NCI-H82 treated with DMSO at 0.1 percent for 48 hours (cell line): ENCODE data around the gene ZNF136.

Experiments used
- DNase-seq: peaks from one replicate; lab custom pipeline; 2025; ENCODE audit not compliant: unreplicated experiment; lab: John Stamatoyannopoulos, UW

The ZNF136 gene

GRCh38 chr19:12187625-12188024 is 24.7 kb downstream of the ZNF136 start:
- no peak for DNase-seq

GRCh38 chr19:12194827-12195731 is 32.2 kb downstream of the ZNF136 start:
- DNase-seq: no peak

GRCh38 chr19:12198136-12198535 is 35.2 kb downstream of the ZNF136 start:
- DNase-seq: no peak

GRCh38 chr19:12199757-12200419 is 37.0 kb downstream of the ZNF136 start:
- no peak for DNase-seq

- no peak for DNase-seq
Measured at GRCh38 chr19:12202250-12202649, 39.4 kb downstream of the ZNF136 start.

DNA sequence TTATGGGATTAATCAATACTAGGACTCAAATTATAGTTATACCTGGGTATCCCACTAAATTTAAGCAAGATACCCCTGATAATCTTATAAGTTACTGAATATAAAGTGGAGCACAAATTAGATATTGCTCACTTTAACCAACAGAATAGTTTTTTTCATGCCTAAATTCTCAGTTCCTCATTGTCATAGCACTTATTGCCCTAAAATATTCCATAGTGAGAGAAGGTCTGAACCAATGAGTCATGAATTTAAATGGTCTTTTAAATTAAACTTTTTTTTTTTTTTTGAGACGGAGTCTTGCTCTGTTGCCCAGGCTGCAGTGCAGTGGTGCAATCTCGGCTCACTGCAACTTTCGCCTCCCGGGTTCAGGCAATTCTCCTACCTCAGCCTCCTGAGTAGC is 42.4 kb downstream of the ZNF136 start:
- DNase-seq: no peak

- DNase-seq: no peak
Measured at GRCh38 chr19:12208221-12208620, 45.3 kb downstream of the ZNF136 start.

GRCh38 chr19:12217332-12217731 is 54.4 kb downstream of the ZNF136 start:
- DNase-seq: no peak

- DNase-seq: no peak
Measured at GRCh38 chr19:12222980-12223630, 60.2 kb downstream of the ZNF136 start.

GRCh38 chr19:12224676-12225075 is 61.8 kb downstream of the ZNF136 start:
- DNase-seq: no peak

DNA sequence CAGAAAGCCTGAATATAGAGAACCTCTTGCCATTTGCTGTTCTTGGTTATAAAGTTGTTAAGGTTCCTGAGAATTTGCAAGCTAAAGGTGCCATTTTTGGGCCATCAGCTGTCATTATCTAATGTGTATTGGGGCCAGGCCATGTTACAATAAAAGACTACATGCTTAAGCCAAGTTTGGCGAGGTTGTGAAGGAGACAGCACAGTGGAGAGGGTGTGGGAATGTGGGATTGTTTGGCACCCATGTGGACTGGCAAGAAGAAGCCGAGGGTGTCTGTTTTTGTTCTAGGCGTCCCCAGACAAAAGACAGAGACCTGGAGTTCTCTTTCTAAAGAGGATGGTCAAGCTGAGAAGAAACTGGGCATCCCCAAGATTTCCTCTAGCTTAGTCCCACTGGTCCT is 67.1 kb downstream of the ZNF136 start:
- no peak for DNase-seq

- DNase-seq: no peak
Measured at GRCh38 chr19:12230751-12231733, 68.1 kb downstream of the ZNF136 start.

- no peak for DNase-seq
Measured at GRCh38 chr19:12232961-12233360, 70.1 kb downstream of the ZNF136 start.

- no peak for DNase-seq
Measured at GRCh38 chr19:12237143-12237839, 74.4 kb downstream of the ZNF136 start.
